Measurements from ENCODE around the gene PPY.
"Not testable (repeated sequence)": the region's sequence is repeated elsewhere in the genome, so short reads cannot be mapped to it uniquely, and the experiment has no call there.

The PPY gene

GRCh38 chr17:43900858-43901754 lies 41.2 kb downstream of the PPY start:
- H3K4me1 Mint-ChIP-seq = peaks cover 24% of the 10 kb centered on the region
- peaks cover 8% of the 10 kb centered on the region for H3K27me3 Mint-ChIP-seq (ENCODE audit: low read depth)
- peak overlapping the region; percentile 85 to 88 (median 86) for H3K4me3 Mint-ChIP-seq
- no peaks in the 10 kb centered on the region for H3K9me3 Mint-ChIP-seq
- TF ChIP-seq, protein P1, sequence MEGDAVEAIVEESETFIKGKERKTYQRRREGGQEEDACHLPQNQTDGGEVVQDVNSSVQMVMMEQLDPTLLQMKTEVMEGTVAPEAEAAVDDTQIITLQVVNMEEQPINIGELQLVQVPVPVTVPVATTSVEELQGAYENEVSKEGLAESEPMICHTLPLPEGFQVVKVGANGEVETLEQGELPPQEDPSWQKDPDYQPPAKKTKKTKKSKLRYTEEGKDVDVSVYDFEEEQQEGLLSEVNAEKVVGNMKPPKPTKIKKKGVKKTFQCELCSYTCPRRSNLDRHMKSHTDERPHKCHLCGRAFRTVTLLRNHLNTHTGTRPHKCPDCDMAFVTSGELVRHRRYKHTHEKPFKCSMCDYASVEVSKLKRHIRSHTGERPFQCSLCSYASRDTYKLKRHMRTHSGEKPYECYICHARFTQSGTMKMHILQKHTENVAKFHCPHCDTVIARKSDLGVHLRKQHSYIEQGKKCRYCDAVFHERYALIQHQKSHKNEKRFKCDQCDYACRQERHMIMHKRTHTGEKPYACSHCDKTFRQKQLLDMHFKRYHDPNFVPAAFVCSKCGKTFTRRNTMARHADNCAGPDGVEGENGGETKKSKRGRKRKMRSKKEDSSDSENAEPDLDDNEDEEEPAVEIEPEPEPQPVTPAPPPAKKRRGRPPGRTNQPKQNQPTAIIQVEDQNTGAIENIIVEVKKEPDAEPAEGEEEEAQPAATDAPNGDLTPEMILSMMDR (IDR thresholded peaks at IDR 0.05; ENCODE audit: unreplicated experiment in 3 of 3) = no peak
- peak overlapping the region in 1 of 3 experiments; percentile 35 for H3K27ac Mint-ChIP-seq
- H3K36me3 Mint-ChIP-seq (ENCODE audit: low read depth) = peaks cover 6% of the 10 kb centered on the region

GRCh38 chr17:43900183-43900857 lies 42.0 kb downstream of the PPY start:
- peaks cover 12% of the 10 kb centered on the region for H3K36me3 Mint-ChIP-seq (ENCODE audit: low read depth)
- H3K9me3 Mint-ChIP-seq = no peaks in the 10 kb centered on the region
- peak overlapping the region; percentile 85 to 88 (median 86) for H3K4me3 Mint-ChIP-seq
- peak overlapping the region in 1 of 3 experiments; percentile 35 for H3K27ac Mint-ChIP-seq
- H3K27me3 Mint-ChIP-seq (ENCODE audit: low read depth) = peaks cover 8% of the 10 kb centered on the region
- TF ChIP-seq, protein P1 (IDR thresholded peaks at IDR 0.05; ENCODE audit: unreplicated experiment in 3 of 3) = no peak
- peaks cover 23% of the 10 kb centered on the region for H3K4me1 Mint-ChIP-seq

DNA sequence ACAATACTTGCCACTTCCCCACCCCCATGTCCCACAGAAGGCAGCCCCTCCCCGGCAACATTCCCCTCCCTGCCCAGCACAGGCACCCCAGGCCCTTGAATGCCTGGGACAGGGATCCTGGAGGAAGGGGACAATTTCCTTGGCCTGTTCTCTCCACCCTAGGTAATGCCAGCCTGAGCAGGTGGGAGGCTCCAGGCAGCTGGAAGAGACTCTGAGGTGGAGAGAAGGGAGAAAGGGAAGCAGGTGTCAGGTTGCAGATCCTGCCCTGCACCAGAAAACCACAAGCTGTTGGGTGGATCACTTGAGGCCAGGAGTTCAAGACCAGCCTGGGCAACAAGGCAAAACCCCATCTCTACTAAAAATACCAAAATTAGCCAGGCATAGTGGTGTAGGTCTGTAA lies 43.8 kb downstream of the PPY start:
- TF ChIP-seq, protein P1 (IDR thresholded peaks at IDR 0.05; ENCODE audit: unreplicated experiment in 3 of 3) = no peak
- H3K27ac Mint-ChIP-seq = no peak overlapping the region
- peaks cover 8% of the 10 kb centered on the region for H3K27me3 Mint-ChIP-seq (ENCODE audit: low read depth)
- H3K9me3 Mint-ChIP-seq = no peaks in the 10 kb centered on the region
- H3K4me1 Mint-ChIP-seq = peaks cover 17% of the 10 kb centered on the region
- peaks cover 12% of the 10 kb centered on the region for H3K36me3 Mint-ChIP-seq (ENCODE audit: low read depth)
- peak overlapping the region in 1 of 3 experiments; percentile 34 for H3K4me3 Mint-ChIP-seq

- Mint-ChIP-seq H3K9me3 (no peaks in the 10 kb centered on the region), H3K4me1 (peaks cover 18% of the 10 kb centered on the region), H3K4me3 (peak overlapping the region in 1 of 3 experiments; percentile 14), H3K27ac (no peak overlapping the region), H3K36me3 (ENCODE audit: low read depth) (peaks cover 12% of the 10 kb centered on the region), H3K27me3 (ENCODE audit: low read depth) (peaks cover 10% of the 10 kb centered on the region)
- TF ChIP-seq, protein P1 (IDR thresholded peaks at IDR 0.05; ENCODE audit: unreplicated experiment in 3 of 3) = no peak
These were observed 44.4 kb downstream of the PPY start for GRCh38 chr17:43897831-43898230.

DNA sequence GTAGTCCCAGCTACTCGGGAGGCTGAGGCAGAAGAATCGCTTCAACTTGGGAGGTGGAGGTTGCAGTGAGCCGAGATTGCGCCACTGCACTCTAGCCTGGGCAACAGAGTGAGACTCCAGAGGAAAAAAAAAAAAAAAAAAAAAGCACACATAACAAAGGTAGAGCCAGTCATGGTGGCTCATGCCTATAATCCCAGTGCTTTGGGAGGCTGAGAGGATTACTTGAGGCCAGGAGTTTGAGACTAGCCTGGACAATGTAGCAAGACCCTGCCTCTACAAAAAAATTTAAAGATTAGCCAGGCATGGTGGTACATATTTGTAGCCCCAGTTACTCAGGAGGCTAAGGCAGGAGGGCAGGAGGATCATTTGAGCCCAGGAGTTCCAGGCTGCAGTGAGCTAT lies 47.8 kb downstream of the PPY start:
- H3K27ac Mint-ChIP-seq; H3K4me1 Mint-ChIP-seq; H3K9me3 Mint-ChIP-seq; H3K4me3 Mint-ChIP-seq; H3K27me3 Mint-ChIP-seq (ENCODE audit: low read depth): not testable (repeated sequence)
- peaks cover 12% of the 10 kb centered on the region for H3K36me3 Mint-ChIP-seq (ENCODE audit: low read depth)

- H3K27me3 Mint-ChIP-seq (ENCODE audit: low read depth) = peaks cover 5% of the 10 kb centered on the region
- TF ChIP-seq, protein P1 (IDR thresholded peaks at IDR 0.05; ENCODE audit: unreplicated experiment in 3 of 3) = no peak
- H3K27ac Mint-ChIP-seq = no peak overlapping the region
- H3K4me3 Mint-ChIP-seq = no peak overlapping the region
- H3K36me3 Mint-ChIP-seq (ENCODE audit: low read depth) = peaks cover 12% of the 10 kb centered on the region
- H3K9me3 Mint-ChIP-seq = no peaks in the 10 kb centered on the region
- peaks cover 4% of the 10 kb centered on the region for H3K4me1 Mint-ChIP-seq
These were observed 49.7 kb downstream of the PPY start for GRCh38 chr17:43892647-43892952.
